Sigmoid colon (tissue), 7 donors: ENCODE data around the gene EMP1. TPM values are rescaled to one million over a fixed set of nuclear protein-coding genes. Genes with fewer than 3 reads are reported as not detected.

ENCODE experiments used
- DNase-seq: peaks from one replicate; pipeline ENCODE4 v3.0.0-alpha.2; 2019
- H3K27ac ChIP-seq, 4 donors: fragments of 200-600 bp; sonication (generic); one replicate each; pipeline ENCODE4 v1.5.1; 2016 to 2019; ENCODE audit warnings: mild to moderate bottlenecking in 1 of 4
- H3K27me3 ChIP-seq, 3 donors: fragments of 200-600 bp; sonication (generic); one replicate each; pipeline ENCODE4 v1.5.1; 2019; ENCODE audit warnings: mild to moderate bottlenecking in 1 of 3
- H3K36me3 ChIP-seq, 4 donors: fragments of 200-600 bp; sonication (generic); one replicate each; pipeline ENCODE4 v1.5.1; 2016 to 2019
- H3K4me1 ChIP-seq, 4 donors: fragments of 200-600 bp; sonication (generic); one replicate each; pipeline ENCODE4 v1.5.1; 2017 to 2019
- H3K4me3 ChIP-seq, 4 donors: fragments of 200-600 bp; sonication (generic); one replicate each; pipeline ENCODE4 v1.5.1; 2017 to 2019; ENCODE audit warnings: mild to moderate bottlenecking in 2 of 4, moderate library complexity in 1 of 4
- H3K9me3 ChIP-seq, 4 donors: fragments of 200-600 bp in 3 of 4; sonication (generic) in 3 of 4; one replicate each; pipeline versions ENCODE4 v1.5.1 to v1.6.1; 2013 to 2019
- EP300 ChIP-seq, 4 donors: sonication (generic); formaldehyde crosslinking; IDR thresholded peaks; one replicate each; pipeline ENCODE4 v1.6.1; 2017; ENCODE audit warnings: antibody characterized with exemption in 4 of 4
- POLR2A ChIP-seq, 2 donors: fragments of 450-650 bp; IDR thresholded peaks; one replicate each; pipeline ENCODE4 v1.6.1; 2016; ENCODE audit warnings: antibody characterized with exemption in 2 of 2, mild to moderate bottlenecking in 2 of 2, moderate library complexity in 2 of 2
- POLR2AphosphoS5 ChIP-seq, 4 donors: sonication (generic); formaldehyde crosslinking; IDR thresholded peaks; one replicate each; pipeline ENCODE4 v1.6.1; 2017; ENCODE audit warnings: antibody characterized with exemption in 4 of 4
- WGBS, 2 donors: extraction: QIAGEN DNeasy Blood & Tissue Kit; methylation state at CpG; one replicate each; pipeline ENCODE4 v1.1.7; 2013; 5-methylcytosine and 5-hydroxymethylcytosine counted together
- intact Hi-C: fragments of 100-400 bp; cut with DNase I; formaldehyde crosslinking; loops from one replicate; pipeline ENCODE4 v1.15.1; 2023
- polyA plus RNA-seq, 3 donors: library from polyadenylated mRNA; stranded (reverse); fragments of 200-250 nt; gene quantifications; one replicate each; pipeline ENCODE4 v1.2.3, GENCODE V29; 2013
- total RNA-seq, 4 donors: library from RNA; depleted of rRNA; stranded (reverse); fragments of >200 nt; gene quantifications; one replicate each; pipeline ENCODE4 v1.1.0, GENCODE V29; 2016
- TF ChIP-seq, protein P1 (sequence below), 4 experiments: fragments of 450-650 bp in 3 of 4; fragments of 200-600 bp in 1 of 4; IDR thresholded peaks; one replicate each; pipeline ENCODE4 v1.5.1; 2016 to 2019; ENCODE audit warnings: antibody characterized with exemption in 4 of 4, mild to moderate bottlenecking in 3 of 4, moderate library complexity in 2 of 4
- donor health status: healthy with polysubstance abuse.
- donor health status: Bipolar disorder and iron deficiency.
- donor health status: healthy.

The EMP1 gene
- total and polyA plus RNA-seq, 7 donors: 25.8 to 172 (median 85.5) TPM

DNA sequence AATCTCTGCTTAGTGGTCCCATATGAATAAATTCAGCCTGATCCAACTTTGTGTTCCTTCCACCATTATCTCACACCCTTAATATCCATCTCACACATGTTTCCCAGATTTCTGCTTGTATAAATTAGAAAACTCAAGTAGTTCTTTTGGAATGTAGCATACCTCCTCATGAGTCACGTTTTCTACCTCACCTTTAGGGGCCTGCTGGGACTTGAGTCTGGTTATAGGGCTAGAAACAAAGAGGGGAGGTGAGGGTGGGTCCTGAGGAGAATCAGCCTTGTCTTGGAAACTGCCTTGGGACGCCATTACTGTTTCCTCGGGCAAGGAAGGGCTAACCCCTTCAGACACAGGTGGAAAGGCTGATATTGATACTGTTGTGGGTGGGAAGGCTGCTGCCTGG lies 51.1 kb downstream of the EMP1 start:
- H3K36me3 ChIP-seq: no peaks in the 10 kb centered on the region
- no peak for TF ChIP-seq POLR2A (IDR thresholded peaks at IDR 0.05)
- TF ChIP-seq EP300 (IDR thresholded peaks at IDR 0.05): no peak
- TF ChIP-seq, protein P1, sequence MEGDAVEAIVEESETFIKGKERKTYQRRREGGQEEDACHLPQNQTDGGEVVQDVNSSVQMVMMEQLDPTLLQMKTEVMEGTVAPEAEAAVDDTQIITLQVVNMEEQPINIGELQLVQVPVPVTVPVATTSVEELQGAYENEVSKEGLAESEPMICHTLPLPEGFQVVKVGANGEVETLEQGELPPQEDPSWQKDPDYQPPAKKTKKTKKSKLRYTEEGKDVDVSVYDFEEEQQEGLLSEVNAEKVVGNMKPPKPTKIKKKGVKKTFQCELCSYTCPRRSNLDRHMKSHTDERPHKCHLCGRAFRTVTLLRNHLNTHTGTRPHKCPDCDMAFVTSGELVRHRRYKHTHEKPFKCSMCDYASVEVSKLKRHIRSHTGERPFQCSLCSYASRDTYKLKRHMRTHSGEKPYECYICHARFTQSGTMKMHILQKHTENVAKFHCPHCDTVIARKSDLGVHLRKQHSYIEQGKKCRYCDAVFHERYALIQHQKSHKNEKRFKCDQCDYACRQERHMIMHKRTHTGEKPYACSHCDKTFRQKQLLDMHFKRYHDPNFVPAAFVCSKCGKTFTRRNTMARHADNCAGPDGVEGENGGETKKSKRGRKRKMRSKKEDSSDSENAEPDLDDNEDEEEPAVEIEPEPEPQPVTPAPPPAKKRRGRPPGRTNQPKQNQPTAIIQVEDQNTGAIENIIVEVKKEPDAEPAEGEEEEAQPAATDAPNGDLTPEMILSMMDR (IDR thresholded peaks at IDR 0.05): no peak
- no peaks in the 10 kb centered on the region for H3K9me3 ChIP-seq
- H3K27ac ChIP-seq: no peak overlapping the region
- no peak for DNase-seq
- WGBS, 2 donors: 84 to 92% methylated on average over 3 of the region's 3 CpGs
- intact Hi-C loops: no loop called here
- H3K27me3 ChIP-seq: no peaks in the 10 kb centered on the region
- H3K4me3 ChIP-seq: no peak overlapping the region
- H3K4me1 ChIP-seq: no peaks in the 10 kb centered on the region

DNA sequence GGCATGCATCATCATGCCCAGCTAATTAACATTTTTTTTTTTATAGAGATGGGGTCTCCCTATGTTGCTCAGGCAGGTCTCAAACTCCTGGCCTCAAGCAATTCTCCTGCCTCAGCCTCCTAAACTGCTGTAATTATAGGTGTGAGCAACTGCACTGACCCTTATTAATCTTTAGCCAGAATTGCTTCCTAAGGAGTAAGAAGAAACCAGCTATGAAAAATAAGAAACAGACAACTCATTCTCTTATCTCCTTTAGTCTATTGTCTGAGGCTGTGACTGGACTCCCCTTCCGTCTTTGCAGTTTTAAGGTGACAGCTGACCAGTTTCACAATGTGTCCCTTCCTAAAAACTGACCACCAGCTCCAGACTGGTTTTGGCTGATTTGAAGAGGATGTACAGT lies 52.4 kb downstream of the EMP1 start:
- H3K4me1 ChIP-seq: no peaks in the 10 kb centered on the region
- intact Hi-C loops: no loop called here
- 49 to 78% methylated on average over 1 of the region's 1 CpG for WGBS, 2 donors
- H3K27ac ChIP-seq: no peak overlapping the region
- H3K36me3 ChIP-seq: no peaks in the 10 kb centered on the region
- no peaks in the 10 kb centered on the region for H3K9me3 ChIP-seq
- DNase-seq: no peak
- no peak for TF ChIP-seq EP300 (IDR thresholded peaks at IDR 0.05)
- TF ChIP-seq POLR2AphosphoS5 (IDR thresholded peaks at IDR 0.05): no peak
- TF ChIP-seq, protein P1 (IDR thresholded peaks at IDR 0.05): no peak
- no peak for TF ChIP-seq POLR2A (IDR thresholded peaks at IDR 0.05)
- H3K27me3 ChIP-seq: no peaks in the 10 kb centered on the region
- H3K4me3 ChIP-seq: no peak overlapping the region

DNA sequence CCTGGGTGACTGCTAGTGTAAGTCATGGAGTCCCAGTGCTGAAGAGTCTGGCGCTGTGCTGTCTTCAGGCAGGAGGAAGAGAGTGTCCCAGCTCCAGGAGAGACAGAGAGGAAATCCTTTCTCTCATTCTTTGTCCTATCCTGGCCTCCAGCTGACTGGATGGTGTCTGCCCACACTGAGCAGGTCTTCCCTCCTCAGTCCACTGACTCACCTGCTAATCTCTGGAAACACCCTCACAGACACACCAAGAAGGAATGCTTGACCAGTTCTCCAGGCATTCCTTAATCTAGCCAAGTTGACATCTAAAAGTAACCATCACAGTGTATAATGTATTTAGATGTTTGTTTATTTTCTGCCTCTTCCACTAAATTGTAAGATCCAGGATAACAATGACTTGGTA lies 53.9 kb downstream of the EMP1 start:
- no peak overlapping the region for H3K4me3 ChIP-seq
- no peaks in the 10 kb centered on the region for H3K4me1 ChIP-seq
- no peaks in the 10 kb centered on the region for H3K36me3 ChIP-seq
- no peak overlapping the region for H3K27ac ChIP-seq
- DNase-seq: no peak
- H3K27me3 ChIP-seq: no peaks in the 10 kb centered on the region
- no peak for TF ChIP-seq POLR2AphosphoS5 (IDR thresholded peaks at IDR 0.05)
- no peak for TF ChIP-seq POLR2A (IDR thresholded peaks at IDR 0.05)
- TF ChIP-seq EP300 (IDR thresholded peaks at IDR 0.05): no peak
- TF ChIP-seq, protein P1 (IDR thresholded peaks at IDR 0.05): no peak
- intact Hi-C loops: no loop called here
- no peaks in the 10 kb centered on the region for H3K9me3 ChIP-seq
- WGBS, 2 donors: 93 to 97% methylated on average over 1 of the region's 1 CpG

DNA sequence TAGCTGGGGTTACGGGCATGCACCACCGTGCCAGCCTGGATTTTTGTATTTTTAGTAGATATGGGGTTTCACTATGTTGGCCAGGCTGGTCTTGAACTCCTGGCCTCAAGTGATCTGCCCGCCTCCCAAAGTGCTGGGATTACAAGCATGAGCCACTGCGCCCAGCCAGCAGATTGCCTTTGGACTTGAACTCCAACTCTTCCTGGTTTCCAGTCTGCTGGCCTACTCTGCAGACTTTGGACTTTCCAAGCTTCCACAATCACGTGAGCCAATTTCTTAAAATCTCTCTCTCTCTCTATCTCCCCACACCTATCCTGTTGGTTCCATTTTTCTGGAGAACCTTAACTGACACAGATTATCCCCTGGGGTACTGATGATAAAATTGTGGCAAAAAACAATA lies 55.0 kb downstream of the EMP1 start:
- intact Hi-C loops: no loop called here
- Histone ChIP-seq H3K27ac (no peak overlapping the region), H3K27me3 (no peaks in the 10 kb centered on the region), H3K4me3 (no peak overlapping the region), H3K9me3 (no peaks in the 10 kb centered on the region), H3K36me3 (no peaks in the 10 kb centered on the region), H3K4me1 (peaks cover 0 to 5% (median 2%) of the 10 kb centered on the region in 4 donors)
- TF ChIP-seq, protein P1 (IDR thresholded peaks at IDR 0.05): no peak
- TF ChIP-seq EP300 (IDR thresholded peaks at IDR 0.05) (no peak), POLR2AphosphoS5 (IDR thresholded peaks at IDR 0.05) (no peak), POLR2A (IDR thresholded peaks at IDR 0.05) (no peak)
- WGBS, 2 donors: 56 to 84% methylated on average over 5 of the region's 5 CpGs
- DNase-seq: no peak

DNA sequence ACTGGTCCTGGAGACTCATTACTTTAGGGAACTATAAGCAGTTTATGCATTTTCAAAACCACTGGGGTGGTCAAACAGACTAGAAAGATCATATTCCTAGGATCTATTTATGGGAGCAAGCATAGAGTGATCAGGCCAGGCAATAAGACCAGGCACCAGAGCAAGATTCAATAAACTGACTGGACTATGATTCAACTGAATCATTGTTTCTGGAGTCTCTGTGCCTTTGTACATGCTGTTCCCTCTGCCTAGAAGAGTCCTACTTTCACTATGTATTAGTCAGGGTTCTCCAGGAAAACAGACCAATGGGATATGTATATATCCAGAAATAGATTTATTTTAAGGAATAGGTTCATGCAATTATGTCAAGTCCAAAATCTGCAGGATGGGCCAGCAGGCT lies 55.5 kb downstream of the EMP1 start:
- H3K4me3 ChIP-seq: no peak overlapping the region
- DNase-seq: no peak
- H3K27me3 ChIP-seq: no peaks in the 10 kb centered on the region
- intact Hi-C loops: no loop called here
- H3K27ac ChIP-seq: no peak overlapping the region
- H3K36me3 ChIP-seq: no peaks in the 10 kb centered on the region
- TF ChIP-seq POLR2A (IDR thresholded peaks at IDR 0.05) (no peak), EP300 (IDR thresholded peaks at IDR 0.05) (no peak), POLR2AphosphoS5 (IDR thresholded peaks at IDR 0.05) (no peak)
- TF ChIP-seq, protein P1 (IDR thresholded peaks at IDR 0.05): no peak
- H3K4me1 ChIP-seq: peaks cover 0 to 5% (median 2%) of the 10 kb centered on the region in 4 donors
- H3K9me3 ChIP-seq: no peaks in the 10 kb centered on the region
